HG02970 (cell line): Measurements from ENCODE around the gene TENM4.

ENCODE experiments used
- ATAC-seq: cut with Tn5 transposase; IDR thresholded peaks from one replicate; pipeline ENCODE4 v1.9.1; 2021; ENCODE audit warnings: mild to moderate bottlenecking, moderate library complexity, moderate number of reproducible peaks; ENCODE audit not compliant: unreplicated experiment, low FRiP score

Gene TENM4

GRCh38 chr11:78714539-78714938 lies 726.3 kb downstream of the TENM4 start:
- ATAC-seq = no peak

DNA sequence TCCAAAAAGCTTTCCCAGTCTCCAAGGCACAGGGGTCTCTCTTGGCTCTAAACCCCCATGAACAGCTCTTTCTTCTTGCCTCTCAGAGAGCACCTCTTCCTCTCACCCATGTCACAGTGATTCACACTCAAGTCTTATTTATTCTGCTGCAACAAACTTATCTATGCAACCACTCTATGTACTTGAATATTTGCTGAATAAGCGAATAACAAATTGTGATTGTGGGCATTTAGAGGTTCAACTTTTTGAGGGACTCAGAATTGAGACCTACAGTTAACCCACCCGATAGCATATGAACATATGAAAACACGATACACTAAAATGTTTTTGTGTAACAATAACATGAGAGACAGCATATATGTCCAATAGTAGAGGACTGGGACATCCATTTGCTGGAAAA lies 729.1 kb downstream of the TENM4 start:
- no peak for ATAC-seq

GRCh38 chr11:78710417-78710816 lies 730.4 kb downstream of the TENM4 start:
- no peak for ATAC-seq

DNA sequence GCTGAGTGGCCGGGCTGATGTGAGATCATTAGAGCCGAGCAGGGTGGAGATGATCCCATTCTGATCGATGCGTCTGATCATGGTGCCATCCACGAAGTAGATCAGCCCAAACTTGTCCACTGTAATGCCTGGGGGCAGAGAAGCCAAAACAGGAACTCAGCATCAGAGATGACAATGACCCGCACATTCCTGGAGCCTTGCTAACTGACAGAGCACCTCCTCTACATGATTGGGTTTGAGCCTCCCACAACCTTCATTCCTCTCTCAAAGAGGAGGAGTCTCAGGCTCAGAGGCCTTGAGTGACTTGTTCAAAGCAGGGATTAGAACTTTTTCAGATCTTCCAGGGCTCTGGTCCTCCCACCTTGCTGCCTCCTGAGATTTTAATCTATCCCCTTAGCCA lies 732.4 kb downstream of the TENM4 start:
- no peak for ATAC-seq

DNA sequence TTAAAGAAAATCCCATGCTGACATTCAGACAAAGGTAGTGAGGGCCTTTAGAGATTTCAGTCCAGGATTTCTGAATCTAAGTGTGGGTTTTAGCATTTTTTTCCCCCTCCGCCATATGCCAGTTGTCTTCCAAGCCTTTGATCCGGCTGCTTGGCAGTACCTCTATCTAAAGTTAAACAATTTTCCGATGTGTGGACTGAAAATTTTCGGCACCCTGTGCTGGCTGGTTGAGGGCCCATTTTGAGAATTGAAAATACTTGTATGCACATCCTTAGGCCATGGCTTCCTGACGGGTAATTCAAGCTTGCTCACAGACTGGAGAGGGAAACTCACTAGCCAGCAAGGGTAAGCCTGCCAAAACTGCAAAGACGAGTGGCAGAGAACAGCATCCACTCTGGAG lies 734.3 kb downstream of the TENM4 start:
- no peak for ATAC-seq

DNA sequence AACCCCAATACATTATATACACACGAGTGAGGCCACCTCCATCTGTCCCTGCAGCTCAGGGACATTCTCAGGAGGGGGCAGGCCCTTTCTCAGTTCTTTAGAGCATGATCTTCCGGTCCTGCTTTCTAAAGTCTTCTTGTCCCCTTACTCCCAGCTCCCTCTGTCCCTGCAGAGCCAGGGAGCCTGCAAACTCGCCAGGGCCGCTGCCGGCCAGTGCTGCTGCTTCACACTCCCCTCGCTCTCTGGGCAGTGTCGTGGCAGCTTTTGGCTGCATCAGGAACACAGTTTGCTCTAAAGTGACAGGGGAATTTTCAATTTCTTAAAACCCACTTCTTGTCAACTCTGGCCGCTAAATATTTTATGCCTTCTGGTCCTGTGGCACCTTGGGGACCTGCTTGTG lies 736.0 kb downstream of the TENM4 start:
- no peak for ATAC-seq

DNA sequence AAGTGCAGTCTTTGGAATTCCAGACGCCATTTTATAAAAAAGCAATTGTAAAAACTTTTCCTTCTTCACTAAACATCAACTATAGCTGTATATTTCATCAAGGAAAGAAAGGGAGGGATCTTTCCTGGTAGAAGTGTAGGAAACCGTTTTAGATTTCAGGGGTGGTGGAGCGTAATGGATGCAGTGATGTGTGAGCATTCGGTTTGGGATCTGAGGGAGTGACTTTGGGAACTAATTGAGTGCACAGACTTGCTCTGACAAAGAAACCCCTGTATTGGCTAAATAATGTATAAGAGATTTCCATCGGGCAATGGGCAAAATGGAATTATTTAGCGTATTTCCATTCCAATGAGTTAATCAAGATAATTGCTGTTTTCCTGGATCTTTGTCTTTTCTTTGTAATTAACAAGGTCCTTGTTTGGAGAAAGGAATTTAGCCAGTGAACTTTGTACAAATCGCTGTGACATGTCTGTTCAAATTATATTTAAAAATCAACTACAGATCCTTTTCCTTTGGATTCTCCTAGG lies 741.2 kb downstream of the TENM4 start:
- ATAC-seq = no peak

- ATAC-seq = no peak
These were observed 742.2 kb downstream of the TENM4 start for GRCh38 chr11:78698612-78699011.

- no peak for ATAC-seq
These were observed 744.7 kb downstream of the TENM4 start for GRCh38 chr11:78696177-78696576.

DNA sequence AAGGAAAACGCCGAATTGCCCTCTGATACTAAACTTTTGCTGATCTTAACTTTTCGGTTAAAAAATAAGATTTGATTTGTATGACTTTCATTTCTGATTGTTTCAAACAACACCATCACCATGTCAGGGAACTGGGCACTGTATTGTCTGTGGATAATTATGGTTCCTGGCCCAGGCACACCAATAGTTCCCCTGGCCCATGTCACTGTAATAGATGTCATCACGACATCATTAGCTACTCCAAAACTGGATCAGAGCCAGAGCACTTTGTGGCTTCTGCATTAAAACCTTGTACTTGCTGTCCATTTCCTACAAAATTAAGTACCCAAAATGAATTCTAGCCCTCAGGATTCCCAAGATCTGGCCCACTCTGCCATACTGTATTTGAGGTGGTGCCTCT lies 746.7 kb downstream of the TENM4 start:
- ATAC-seq = no peak

DNA sequence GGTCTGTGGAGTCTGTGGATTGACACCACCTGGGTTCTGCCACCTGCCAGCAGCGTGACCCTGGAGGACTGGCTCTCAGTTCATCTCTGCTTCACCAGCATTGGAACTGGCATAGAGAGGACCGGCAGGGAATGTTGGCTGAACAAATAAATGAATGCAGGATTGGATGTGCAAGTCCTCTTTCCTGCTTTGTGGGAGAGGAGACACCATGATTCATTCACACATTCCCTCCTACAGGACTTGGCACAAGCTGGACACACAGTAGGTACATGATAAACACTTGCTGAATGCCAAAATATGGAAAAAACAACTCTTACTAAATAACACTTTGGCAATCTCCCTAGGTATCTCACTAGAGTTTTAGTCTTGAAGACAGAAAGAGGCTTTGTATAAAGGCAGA lies 749.6 kb downstream of the TENM4 start:
- no peak for ATAC-seq

GRCh38 chr11:78690352-78690987 lies 750.4 kb downstream of the TENM4 start:
- ATAC-seq = no peak

GRCh38 chr11:78689585-78690153 lies 751.2 kb downstream of the TENM4 start:
- ATAC-seq = no peak

- no peak for ATAC-seq
These were observed 751.7 kb downstream of the TENM4 start for GRCh38 chr11:78689101-78689500.

DNA sequence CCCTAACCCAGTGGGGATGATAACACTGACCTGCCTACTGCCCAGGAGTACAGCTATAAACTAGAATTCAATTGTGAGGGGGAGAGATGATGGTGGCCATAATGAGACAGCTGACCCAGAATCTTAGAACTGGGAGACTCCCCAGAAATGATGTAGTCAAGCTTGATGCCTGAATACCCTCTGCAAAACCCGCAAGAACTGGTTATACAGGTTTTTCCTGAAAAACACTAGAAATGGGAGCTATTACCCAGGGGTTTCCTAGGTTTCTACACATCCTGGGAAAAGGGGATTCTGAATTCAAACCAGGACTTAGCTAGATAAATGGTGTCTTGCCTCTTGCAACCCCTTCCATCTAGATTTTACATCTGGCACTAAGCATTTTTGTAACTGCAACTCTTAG lies 752.4 kb downstream of the TENM4 start:
- ATAC-seq = no peak

DNA sequence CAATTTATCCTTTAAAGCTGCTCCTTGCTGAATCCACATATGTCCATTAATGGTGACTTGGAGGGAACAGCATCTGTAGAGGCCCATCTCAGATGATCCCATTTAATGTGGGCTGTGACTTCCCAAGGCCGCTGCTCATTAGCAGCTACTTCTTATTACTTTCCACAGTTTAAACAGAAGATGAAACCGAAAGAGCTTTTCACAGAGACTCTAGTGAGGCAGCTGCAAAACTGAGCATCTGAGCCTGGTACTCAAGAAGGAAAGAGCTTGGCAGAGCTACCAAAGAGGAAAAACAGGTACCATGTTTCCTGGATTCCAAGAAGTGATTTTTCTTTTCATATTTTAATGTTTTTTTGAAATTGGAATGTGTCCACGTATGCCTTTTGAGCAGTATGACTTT lies 755.7 kb downstream of the TENM4 start:
- ATAC-seq = no peak

- ATAC-seq = no peak
These were observed 756.5 kb downstream of the TENM4 start for GRCh38 chr11:78684377-78684776.

GRCh38 chr11:78683774-78684173 lies 757.1 kb downstream of the TENM4 start:
- no peak for ATAC-seq

DNA sequence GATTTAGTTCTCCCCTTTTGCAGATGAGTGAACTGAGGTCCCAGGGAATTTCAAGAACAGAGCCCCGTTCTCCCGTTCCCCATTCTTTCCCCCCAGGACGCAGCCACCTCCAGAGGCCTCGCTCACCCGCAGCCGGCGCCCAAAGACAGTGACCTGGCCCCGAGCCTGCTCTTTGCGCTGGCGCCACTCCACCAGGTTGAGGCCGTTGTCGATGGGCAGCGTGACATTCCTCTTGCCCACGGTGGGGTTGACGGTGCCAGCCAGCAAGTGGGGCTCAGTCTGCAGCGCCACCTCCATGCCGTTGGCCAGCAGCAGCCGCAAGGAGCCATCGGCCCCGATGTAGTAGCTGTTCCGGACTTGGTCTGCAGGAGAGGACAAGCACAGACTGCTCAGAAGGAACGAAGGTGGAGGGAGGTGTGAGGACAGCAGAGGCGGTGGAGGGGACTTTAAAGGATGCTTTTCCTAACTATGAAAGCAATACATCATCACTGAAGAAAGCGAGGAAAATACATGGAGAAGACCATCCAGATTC lies 764.7 kb downstream of the TENM4 start:
- no peak for ATAC-seq

- no peak for ATAC-seq
These were observed 767.8 kb downstream of the TENM4 start for GRCh38 chr11:78672850-78673620.

DNA sequence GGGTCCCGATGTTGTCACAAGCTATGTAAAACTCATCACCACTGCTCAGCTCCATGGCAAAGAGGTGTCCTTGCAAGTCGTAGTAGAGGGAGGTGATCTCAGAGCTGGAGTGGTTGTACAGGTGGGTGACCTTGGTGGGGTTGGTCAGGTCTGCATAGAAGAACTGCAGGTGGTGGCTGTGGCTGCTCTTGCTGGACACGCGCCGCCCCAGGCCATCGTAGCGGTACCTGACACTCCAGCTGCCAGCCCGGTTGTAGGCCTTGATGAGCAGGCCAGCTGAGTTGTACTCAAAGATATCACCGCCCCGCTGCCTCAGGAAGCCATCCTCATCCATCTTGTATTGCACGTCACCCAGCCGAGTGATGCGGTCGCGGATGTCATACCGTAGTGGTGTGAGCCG lies 771.6 kb downstream of the TENM4 start:
- no peak for ATAC-seq
